Naive thymus-derived CD8-positive, alpha-beta T cell (primary cell): ENCODE data around the gene VPS39. TPM values are rescaled to one million over a fixed set of nuclear protein-coding genes. Genes with fewer than 3 reads are reported as not detected.
"Not testable (repeated sequence)": the region's sequence is repeated elsewhere in the genome, so short reads cannot be mapped to it uniquely, and the experiment has no call there.

Source experiments
- ATAC-seq, 2 donors: fragments of 150-1000 bp; cut with Tn5 transposase in 1 of 2; sonication (Bioruptor Pico), chemical (Tn5 transposase) in 1 of 2; 1 replicate in 1 of 2; 2 replicates in 1 of 2; pipeline ENCODE4 v1.10.0; 2021; ENCODE audit warnings: mild to moderate bottlenecking in 2 of 2, moderate library complexity in 2 of 2
- POLR2A ChIA-PET: fragments of 350-600 bp; sonication (Branson Sonifier 250); formaldehyde crosslinking; loops from one replicate; lab custom pipeline; 2021; ENCODE audit warnings: antibody characterized with exemption; lab: Charles Lee
- DNase-seq, 10 donors: peaks; one replicate each; pipeline versions ENCODE4 v3.0.0 to v3.0.0-alpha.2; 2020 to 2022
- H3K27ac Mint-ChIP-seq, 10 donors: one replicate each; pipeline ENCODE4 v1.8.0; 2020 to 2022; ENCODE audit warnings: mild to moderate bottlenecking in 10 of 10, mixed read lengths in 10 of 10, moderate library complexity in 4 of 10, inconsistent platforms in 1 of 10
- H3K27me3 Mint-ChIP-seq, 5 donors: one replicate each; pipeline ENCODE4 v1.8.0; 2021 to 2022; ENCODE audit warnings: mixed read lengths in 5 of 5
- H3K36me3 Mint-ChIP-seq, 3 donors: one replicate each; pipeline ENCODE4 v1.8.0; 2020 to 2022; ENCODE audit warnings: mixed read lengths in 3 of 3, mild to moderate bottlenecking in 2 of 3, inconsistent platforms in 1 of 3
- H3K4me1 Mint-ChIP-seq, 4 donors: one replicate each; pipeline ENCODE4 v1.8.0; 2021 to 2022; ENCODE audit warnings: mixed read lengths in 4 of 4
- H3K4me3 Mint-ChIP-seq, 10 donors: one replicate each; pipeline ENCODE4 v1.8.0; 2020 to 2022; ENCODE audit warnings: mild to moderate bottlenecking in 10 of 10, mixed read lengths in 10 of 10, moderate library complexity in 6 of 10, inconsistent platforms in 1 of 10
- H3K9me3 Mint-ChIP-seq, 9 donors: one replicate each; pipeline ENCODE4 v1.8.0; 2020 to 2022; ENCODE audit warnings: mixed read lengths in 9 of 9, mild to moderate bottlenecking in 3 of 9, inconsistent platforms in 1 of 9, moderate library complexity in 1 of 9
- polyA plus RNA-seq, 3 donors: library from polyadenylated mRNA; unstranded; fragments of 300-500 nt; fragmentation: Illumina TruSeq; gene quantifications; one replicate each; pipeline ENCODE4 v1.2.3, GENCODE V29; 2021
- total RNA-seq, 8 experiments: library from RNA in 2 of 8; stranded (reverse) in 2 of 8; gene quantifications; one replicate each; pipeline ENCODE4 v1.2.3 and lab custom pipeline; 2021 to 2026

The VPS39 gene
- total RNA-seq (100 to 1,000 TPM; 113 TPM), polyA plus RNA-seq (10 to 100 TPM; 26.9 to 40.5 (median 29.9) TPM), total RNA-seq (lab: John Stamatoyannopoulos, UW) (81.4 to 142 (median 119) reads per million in 6 experiments)

- no peaks in the 10 kb centered on the region for H3K9me3 Mint-ChIP-seq
- peaks cover 0 to 32% (median 8%) of the 10 kb centered on the region in 3 donors for H3K36me3 Mint-ChIP-seq
- H3K27me3 Mint-ChIP-seq, result no peaks in the 10 kb centered on the region
- DNase-seq (peak; percentile 72 to 90 (median 78)), ATAC-seq (peak; percentile 97)
- peak within 1 kb of the TSS; percentile 85 to 99 (median 96) for H3K27ac Mint-ChIP-seq
- POLR2A ChIA-PET, result interaction anchor here (0.5 to 3.8 kb wide), 7 partner anchors 20 to 1721 kb away, joined by 3 to 16 read pairs (median 3); partner anchors contain the start of genes GANC, TMEM87A and ZNF106
- H3K4me3 Mint-ChIP-seq, result peak within 1 kb of the TSS; percentile 90 to 98 (median 96)
- H3K4me1 Mint-ChIP-seq, result peaks cover 20 to 47% (median 40%) of the 10 kb centered on the region in 4 donors
These were observed at the start of gene VPS39 for GRCh38 chr15:42207674-42208579. TSS of gene VPS39 (minus strand) at chr15:42208304. CDS start at chr15:42208153, 151 bp downstream.

GRCh38 chr15:42253300-42253699, 45.2 kb upstream of the VPS39 start:
- ATAC-seq (no peak), DNase-seq (no peak)
- no peaks in the 10 kb centered on the region for H3K27me3 Mint-ChIP-seq
- H3K4me3 Mint-ChIP-seq, result no peak overlapping the region
- peaks cover 13 to 50% (median 37%) of the 10 kb centered on the region in 3 donors for H3K36me3 Mint-ChIP-seq
- peaks cover 0 to 10% (median 0%) of the 10 kb centered on the region in 9 donors for H3K9me3 Mint-ChIP-seq
- no peak overlapping the region for H3K27ac Mint-ChIP-seq
- H3K4me1 Mint-ChIP-seq, result peaks cover 0 to 17% (median 15%) of the 10 kb centered on the region in 4 donors
- POLR2A ChIA-PET, result no interaction called here

- H3K4me3 Mint-ChIP-seq, result no peak overlapping the region
- ATAC-seq, result no peak
- H3K4me1 Mint-ChIP-seq, result peaks cover 3 to 13% (median 9%) of the 10 kb centered on the region in 4 donors
- H3K9me3 Mint-ChIP-seq, result no peaks in the 10 kb centered on the region
- H3K27me3 Mint-ChIP-seq, result no peaks in the 10 kb centered on the region
- no peak for DNase-seq
- H3K27ac Mint-ChIP-seq, result peak overlapping the region in 2 of 10 donors; percentile 19 to 76
- peaks cover 0 to 72% (median 21%) of the 10 kb centered on the region in 3 donors for H3K36me3 Mint-ChIP-seq
- POLR2A ChIA-PET, result no interaction called here
These were observed 32.7 kb upstream of the VPS39 start for GRCh38 chr15:42240823-42241222.

- H3K27me3 Mint-ChIP-seq, result no peaks in the 10 kb centered on the region
- peaks cover 0 to 77% (median 27%) of the 10 kb centered on the region in 3 donors for H3K36me3 Mint-ChIP-seq
- H3K4me3 Mint-ChIP-seq, result no peak overlapping the region
- peak overlapping the region in 3 of 10 donors; percentile 25 to 78 (median 27) for H3K27ac Mint-ChIP-seq
- POLR2A ChIA-PET, result no interaction called here
- no peak for DNase-seq
- peaks cover 0 to 11% (median 8%) of the 10 kb centered on the region in 4 donors for H3K4me1 Mint-ChIP-seq
- H3K9me3 Mint-ChIP-seq, result no peaks in the 10 kb centered on the region
- no peak for ATAC-seq
These were observed 31.6 kb upstream of the VPS39 start for GRCh38 chr15:42239528-42240182.

- peaks cover 0 to 8% (median under 1%) of the 10 kb centered on the region in 4 donors for H3K4me1 Mint-ChIP-seq
- POLR2A ChIA-PET, result no interaction called here
- no peak for ATAC-seq
- H3K36me3 Mint-ChIP-seq, result peaks cover 0 to 95% (median 21%) of the 10 kb centered on the region in 3 donors
- no peaks in the 10 kb centered on the region for H3K9me3 Mint-ChIP-seq
- H3K27ac Mint-ChIP-seq, result peak overlapping the region in 4 of 10 donors; percentile 2 to 62 (median 28)
- DNase-seq, result no peak
- H3K27me3 Mint-ChIP-seq, result no peaks in the 10 kb centered on the region
- no peak overlapping the region for H3K4me3 Mint-ChIP-seq
These were observed 25.0 kb upstream of the VPS39 start for GRCh38 chr15:42233107-42233506.

- Mint-ChIP-seq H3K36me3 (peaks cover 0 to 95% (median 21%) of the 10 kb centered on the region in 3 donors), H3K4me3 (no peak overlapping the region), H3K4me1 (peaks cover 0 to 8% (median under 1%) of the 10 kb centered on the region in 4 donors), H3K9me3 (no peaks in the 10 kb centered on the region), H3K27me3 (no peaks in the 10 kb centered on the region), H3K27ac (peak overlapping the region in 2 of 10 donors; percentile 2 to 62)
- no peak for ATAC-seq
- POLR2A ChIA-PET, result no interaction called here
- DNase-seq, result no peak
These were observed 24.5 kb upstream of the VPS39 start for GRCh38 chr15:42232606-42233005.

- DNase-seq (no peak), ATAC-seq (no peak)
- peak overlapping the region in 5 of 10 donors; percentile 37 to 85 (median 58) for H3K27ac Mint-ChIP-seq
- no peaks in the 10 kb centered on the region for H3K27me3 Mint-ChIP-seq
- H3K4me1 Mint-ChIP-seq, result peaks cover 0 to 5% (median under 1%) of the 10 kb centered on the region in 4 donors
- H3K9me3 Mint-ChIP-seq, result no peaks in the 10 kb centered on the region
- no peak overlapping the region for H3K4me3 Mint-ChIP-seq
- POLR2A ChIA-PET, result no interaction called here
- peaks cover 0 to 95% (median 15%) of the 10 kb centered on the region in 3 donors for H3K36me3 Mint-ChIP-seq
These were observed 23.0 kb upstream of the VPS39 start for GRCh38 chr15:42231088-42231487.

- H3K27me3 Mint-ChIP-seq, H3K9me3 Mint-ChIP-seq, ATAC-seq, H3K4me3 Mint-ChIP-seq, POLR2A ChIA-PET, DNase-seq, H3K4me1 Mint-ChIP-seq: not testable (repeated sequence)
- Mint-ChIP-seq H3K36me3 (peaks cover 4 to 97% (median 8%) of the 10 kb centered on the region in 3 donors), H3K27ac (peak overlapping the region in 1 of 10 donors; percentile 7)
These were observed 20.9 kb upstream of the VPS39 start for GRCh38 chr15:42228981-42229380.

- no peaks in the 10 kb centered on the region for H3K27me3 Mint-ChIP-seq
- ATAC-seq, result no peak
- peaks cover 4 to 97% (median 8%) of the 10 kb centered on the region in 3 donors for H3K36me3 Mint-ChIP-seq
- H3K4me3 Mint-ChIP-seq, result no peak overlapping the region
- peak overlapping the region in 2 of 10 donors; percentile 7 to 34 for H3K27ac Mint-ChIP-seq
- DNase-seq, result no peak
- H3K4me1 Mint-ChIP-seq, result peaks cover 0 to 1% (median under 1%) of the 10 kb centered on the region in 4 donors
- POLR2A ChIA-PET, result interaction anchor here (0.6 kb wide), 1 partner anchor 20 kb away, joined by 3 read pairs; the partner anchor contains the start of gene VPS39
- no peaks in the 10 kb centered on the region for H3K9me3 Mint-ChIP-seq
These were observed 19.9 kb upstream of the VPS39 start for GRCh38 chr15:42228036-42228435.

- H3K27ac Mint-ChIP-seq, result peak overlapping the region in 3 of 10 donors; percentile 46 to 71 (median 61)
- peaks cover 0 to 1% (median 0%) of the 10 kb centered on the region in 4 donors for H3K4me1 Mint-ChIP-seq
- POLR2A ChIA-PET, result no interaction called here
- H3K27me3 Mint-ChIP-seq, result no peaks in the 10 kb centered on the region
- H3K4me3 Mint-ChIP-seq, result no peak overlapping the region
- H3K9me3 Mint-ChIP-seq, result no peaks in the 10 kb centered on the region
- ATAC-seq, result no peak
- peaks cover 4 to 94% (median 8%) of the 10 kb centered on the region in 3 donors for H3K36me3 Mint-ChIP-seq
- DNase-seq, result no peak
These were observed 18.5 kb upstream of the VPS39 start for GRCh38 chr15:42226648-42227047.

GRCh38 chr15:42220216-42220615, 12.1 kb upstream of the VPS39 start:
- peaks cover 4 to 85% (median 4%) of the 10 kb centered on the region in 3 donors for H3K36me3 Mint-ChIP-seq
- POLR2A ChIA-PET, result no interaction called here

GRCh38 chr15:42218953-42219592, 11.0 kb upstream of the VPS39 start:
- ATAC-seq, result no peak
- Mint-ChIP-seq H3K4me3 (no peak overlapping the region), H3K4me1 (peaks cover 0 to 6% (median 2%) of the 10 kb centered on the region in 4 donors), H3K27ac (peak overlapping the region in 3 of 10 donors; percentile 15 to 61 (median 52)), H3K27me3 (no peaks in the 10 kb centered on the region), H3K9me3 (no peaks in the 10 kb centered on the region), H3K36me3 (peaks cover 0 to 83% (median 4%) of the 10 kb centered on the region in 3 donors)
- POLR2A ChIA-PET, result no interaction called here
- DNase-seq, result no peak

More at GRCh38 chr15:42220216-42220615, 12.1 kb upstream of the VPS39 start:
- Mint-ChIP-seq H3K4me3 (no peak overlapping the region), H3K9me3 (no peaks in the 10 kb centered on the region), H3K4me1 (peaks cover 0 to 6% (median 0%) of the 10 kb centered on the region in 4 donors), H3K27ac (peak overlapping the region in 3 of 10 donors; percentile 21 to 58 (median 39)), H3K27me3 (no peaks in the 10 kb centered on the region)
- DNase-seq, result no peak
- ATAC-seq, result no peak
